ENCODE data around the gene YJEFN3. TPM values are rescaled to one million over a fixed set of nuclear protein-coding genes. Genes with fewer than 3 reads are reported as not detected.
A peak's percentile ranks its signal among the peaks of the same experiment; 100 is the strongest.

Gene YJEFN3
- total RNA-seq, 4 donors from 2014 or later, result 1.1 to 12.0 (median 1.7) TPM

DNA sequence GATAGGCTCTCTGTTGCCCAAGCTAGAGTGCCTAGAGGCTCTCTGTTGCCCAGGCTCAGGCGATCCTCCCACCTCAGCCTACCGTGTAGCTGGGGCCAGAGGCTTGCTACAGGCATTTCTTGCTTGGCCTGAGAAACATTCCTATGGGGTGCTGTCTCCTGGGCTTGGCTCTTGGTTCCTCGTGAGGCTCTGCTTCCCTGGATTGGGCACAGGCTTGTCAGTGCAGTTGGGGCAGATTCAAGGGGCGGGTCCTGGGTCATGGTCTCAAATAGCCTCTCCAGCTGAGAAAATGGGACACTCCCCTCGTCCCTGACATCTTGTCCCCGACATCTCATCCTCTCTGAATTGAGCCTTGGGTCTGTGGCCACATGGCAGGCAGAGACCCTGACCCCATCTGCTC, 18.3 kb upstream of the YJEFN3 start:
- H3K9me3 ChIP-seq, result no peaks in the 10 kb centered on the region
- H3K36me3 ChIP-seq, result peaks cover 26% of the 10 kb centered on the region
- TF ChIP-seq POLR2AphosphoS5 (IDR thresholded peaks at IDR 0.05), result no peak
- no peak overlapping the region for H3K4me3 ChIP-seq
- H3K4me1 ChIP-seq, result peaks cover 11% of the 10 kb centered on the region
- no peak overlapping the region for H3K27ac ChIP-seq
- H3K27me3 ChIP-seq, result no peaks in the 10 kb centered on the region
- 31% methylated on average over 4 of the region's 6 CpGs for WGBS
- no peak for DNase-seq (ENCODE audit: low spot score in 2 of 2)

DNA sequence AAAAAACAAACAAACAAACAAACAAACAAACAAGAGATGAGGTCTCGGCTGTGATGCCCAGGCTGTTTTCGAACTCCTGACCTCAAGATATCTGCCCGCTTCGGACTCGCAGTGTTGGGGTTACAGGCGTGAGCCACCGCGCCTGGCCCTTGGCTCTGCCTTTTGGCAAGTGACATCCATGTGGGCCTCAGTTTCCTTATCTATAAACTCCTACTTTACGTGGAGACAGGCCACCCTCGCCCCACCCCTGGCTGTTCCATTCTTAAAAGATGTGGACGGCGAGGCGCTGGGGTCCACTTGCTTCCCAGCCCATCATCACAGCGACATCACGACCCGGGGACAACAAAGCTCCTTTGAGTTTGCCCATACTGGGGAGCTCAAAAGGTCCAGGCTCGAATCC, 15.0 kb upstream of the YJEFN3 start:
- no peak for TF ChIP-seq POLR2AphosphoS5 (IDR thresholded peaks at IDR 0.05)
- TF ChIP-seq, protein P1, sequence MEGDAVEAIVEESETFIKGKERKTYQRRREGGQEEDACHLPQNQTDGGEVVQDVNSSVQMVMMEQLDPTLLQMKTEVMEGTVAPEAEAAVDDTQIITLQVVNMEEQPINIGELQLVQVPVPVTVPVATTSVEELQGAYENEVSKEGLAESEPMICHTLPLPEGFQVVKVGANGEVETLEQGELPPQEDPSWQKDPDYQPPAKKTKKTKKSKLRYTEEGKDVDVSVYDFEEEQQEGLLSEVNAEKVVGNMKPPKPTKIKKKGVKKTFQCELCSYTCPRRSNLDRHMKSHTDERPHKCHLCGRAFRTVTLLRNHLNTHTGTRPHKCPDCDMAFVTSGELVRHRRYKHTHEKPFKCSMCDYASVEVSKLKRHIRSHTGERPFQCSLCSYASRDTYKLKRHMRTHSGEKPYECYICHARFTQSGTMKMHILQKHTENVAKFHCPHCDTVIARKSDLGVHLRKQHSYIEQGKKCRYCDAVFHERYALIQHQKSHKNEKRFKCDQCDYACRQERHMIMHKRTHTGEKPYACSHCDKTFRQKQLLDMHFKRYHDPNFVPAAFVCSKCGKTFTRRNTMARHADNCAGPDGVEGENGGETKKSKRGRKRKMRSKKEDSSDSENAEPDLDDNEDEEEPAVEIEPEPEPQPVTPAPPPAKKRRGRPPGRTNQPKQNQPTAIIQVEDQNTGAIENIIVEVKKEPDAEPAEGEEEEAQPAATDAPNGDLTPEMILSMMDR (IDR thresholded peaks at IDR 0.05), result no peak
- no peak for TF ChIP-seq POLR2A (IDR thresholded peaks at IDR 0.05)
- TF ChIP-seq EP300 (IDR thresholded peaks at IDR 0.05), result no peak
- no peaks in the 10 kb centered on the region for H3K27me3 ChIP-seq
- H3K36me3 ChIP-seq, result no peaks in the 10 kb centered on the region
- no peaks in the 10 kb centered on the region for H3K9me3 ChIP-seq
- H3K27ac ChIP-seq, result no peak overlapping the region
- 80% methylated on average over 17 of the region's 17 CpGs for WGBS
- DNase-seq (ENCODE audit: low spot score in 2 of 2), result no peak
- peaks cover 34% of the 10 kb centered on the region for H3K4me1 ChIP-seq
- H3K4me3 ChIP-seq, result peak overlapping the region; percentile 18

DNA sequence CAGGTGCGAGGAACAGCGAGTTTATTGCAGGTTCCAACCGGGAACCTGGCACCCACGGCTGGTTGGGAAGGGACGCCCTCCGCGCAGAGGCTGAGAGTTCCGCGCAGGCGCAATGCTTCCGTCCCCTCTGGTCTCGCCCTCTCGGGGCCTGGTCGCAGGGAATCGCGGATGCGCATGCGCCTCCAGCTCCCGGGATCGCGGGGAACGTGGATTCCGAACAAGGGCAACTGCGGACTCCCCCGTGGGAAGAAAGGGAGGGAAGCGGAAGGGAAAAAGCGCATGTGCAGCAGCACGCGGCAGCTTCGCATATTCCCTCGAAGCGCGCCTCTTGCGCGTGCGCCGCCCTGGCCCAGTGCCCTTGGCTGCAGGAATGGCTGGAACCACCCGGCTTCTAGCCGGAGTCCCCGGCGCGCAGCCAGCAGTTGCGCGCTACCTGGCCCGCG, 14.5 kb upstream of the YJEFN3 start:
- TF ChIP-seq POLR2AphosphoS5 (IDR thresholded peaks at IDR 0.05) (peak in 2 of 3 donors; percentile 13 to 52), EP300 (IDR thresholded peaks at IDR 0.05) (no peak)
- peaks cover 34% of the 10 kb centered on the region for H3K4me1 ChIP-seq
- peak overlapping the region; percentile 18 for H3K4me3 ChIP-seq
- no peaks in the 10 kb centered on the region for H3K9me3 ChIP-seq
- H3K36me3 ChIP-seq, result no peaks in the 10 kb centered on the region
- 32% methylated on average over 45 of the region's 46 CpGs for WGBS
- no peaks in the 10 kb centered on the region for H3K27me3 ChIP-seq
- peak in 1 of 2 donors; percentile 75 for DNase-seq (ENCODE audit: low spot score in 2 of 2)
- H3K27ac ChIP-seq, result no peak overlapping the region

DNA sequence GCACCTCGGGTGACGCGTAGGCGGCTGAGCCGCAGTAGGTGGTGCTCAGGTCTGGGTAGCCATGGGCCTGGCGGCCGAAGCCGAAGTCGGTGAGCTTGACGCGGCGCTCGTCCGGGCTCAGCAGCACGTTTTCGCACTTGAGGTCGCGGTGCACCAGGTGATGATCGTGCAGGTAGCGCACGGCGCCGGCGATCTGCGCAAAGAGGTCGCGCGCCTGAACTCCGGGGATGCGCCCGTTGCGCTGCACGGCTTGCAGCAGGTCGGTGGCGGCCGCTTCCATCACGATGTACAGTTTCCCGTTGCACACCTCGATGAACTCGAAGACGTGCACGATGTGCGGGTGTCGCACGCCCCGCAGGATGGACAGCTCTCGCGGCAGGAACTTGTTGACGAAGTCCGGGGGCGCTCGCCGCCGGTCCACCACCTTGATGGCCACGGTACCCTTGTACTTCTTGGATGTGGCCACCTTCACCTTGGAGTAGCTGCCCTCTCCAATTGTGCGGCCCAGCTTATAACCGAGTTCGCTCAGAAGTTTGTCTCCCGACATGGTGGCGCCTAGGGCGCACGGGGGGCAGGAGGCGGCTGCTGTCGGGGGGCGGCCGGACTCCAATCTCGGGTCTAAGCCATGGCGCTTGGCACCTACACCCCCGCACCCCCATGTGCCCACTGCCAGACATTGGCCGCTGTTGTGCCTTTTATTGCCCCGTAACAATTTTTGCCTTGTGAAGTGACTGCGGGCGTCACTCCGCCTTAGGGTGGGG, 13.7 kb upstream of the YJEFN3 start, which contains the start of gene TSSK6:
Gene TSSK6, minus strand, starts transcription at position 668 of the 761 bp plus-strand sequence. Its CDS starts 121 bp downstream, at position 547.
- DNase-seq (ENCODE audit: low spot score in 2 of 2), result peak in 1 of 2 donors; percentile 74
- H3K4me1 ChIP-seq, result peaks cover 34% of the 10 kb centered on the region
- no peaks in the 10 kb centered on the region for H3K27me3 ChIP-seq
- H3K36me3 ChIP-seq, result peaks cover 6% of the 10 kb centered on the region
- TF ChIP-seq, protein P1 (IDR thresholded peaks at IDR 0.05), result no peak
- TF ChIP-seq POLR2A (IDR thresholded peaks at IDR 0.05), result no peak
- no peak for TF ChIP-seq EP300 (IDR thresholded peaks at IDR 0.05)
- TF ChIP-seq POLR2AphosphoS5 (IDR thresholded peaks at IDR 0.05), result no peak
- WGBS, result 89% methylated on average over 38 of the region's 74 CpGs
- H3K27ac ChIP-seq, result peak within 1 kb of the TSS; percentile 81
- peak within 1 kb of the TSS; percentile 75 for H3K4me3 ChIP-seq
- H3K9me3 ChIP-seq, result no peaks in the 10 kb centered on the region

DNA sequence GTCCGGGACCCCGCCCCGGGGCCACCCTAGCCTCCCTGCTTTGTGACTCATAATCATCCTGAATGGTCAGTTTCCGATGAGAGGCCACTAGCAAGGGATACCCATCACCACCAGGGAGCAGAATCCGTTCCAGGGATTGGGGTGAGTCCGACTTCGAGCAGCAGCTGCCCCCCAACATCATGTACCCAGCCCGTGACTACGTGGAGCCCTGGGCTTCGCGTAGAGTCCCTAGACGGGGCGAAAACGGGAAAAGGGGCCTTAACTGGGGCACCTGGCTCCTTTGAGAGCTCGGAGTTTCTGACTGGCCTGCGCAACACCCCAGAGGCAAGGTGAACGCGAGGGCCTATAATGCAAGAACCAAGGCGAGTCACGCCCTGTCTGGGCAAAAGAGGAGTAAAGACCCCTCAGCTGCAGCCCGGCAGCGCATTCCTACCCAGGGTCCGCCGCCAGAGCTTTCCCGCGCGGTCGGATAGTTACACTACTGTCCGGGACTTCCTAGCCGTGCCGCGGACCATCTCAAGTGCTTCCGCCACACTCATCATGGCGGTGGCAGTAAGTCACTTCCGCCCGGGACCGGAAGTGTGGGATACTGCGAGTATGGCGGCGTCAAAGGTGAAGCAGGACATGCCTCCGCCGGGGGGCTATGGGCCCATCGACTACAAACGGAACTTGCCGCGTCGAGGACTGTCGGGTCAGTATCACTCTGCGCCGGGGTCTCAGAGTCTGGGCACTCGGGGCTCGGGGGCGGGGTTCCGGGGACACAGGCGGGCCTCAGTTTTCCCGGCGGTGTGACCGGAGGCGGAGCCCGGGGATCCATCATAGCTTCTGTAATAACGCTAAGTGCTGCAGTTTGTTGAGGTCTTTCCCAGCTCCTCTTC, 12.8 kb upstream of the YJEFN3 start, which contains the start of gene NDUFA13:
Gene NDUFA13, plus strand, starts transcription at position 584 of the 878 bp plus-strand sequence. Its CDS starts 14 bp downstream, at position 598.
- H3K27me3 ChIP-seq, result no peaks in the 10 kb centered on the region
- H3K4me1 ChIP-seq, result peaks cover 34% of the 10 kb centered on the region
- H3K27ac ChIP-seq, result peak within 1 kb of the TSS; percentile 81
- WGBS, result 20% methylated on average over 20 of the region's 61 CpGs
- peak within 1 kb of the TSS; percentile 75 for H3K4me3 ChIP-seq
- no peak for TF ChIP-seq EP300 (IDR thresholded peaks at IDR 0.05)
- peak; percentile 99 to 100 (median 100) for TF ChIP-seq POLR2AphosphoS5 (IDR thresholded peaks at IDR 0.05)
- TF ChIP-seq POLR2A (IDR thresholded peaks at IDR 0.05), result peak in 1 of 2 donors; percentile 73
- no peaks in the 10 kb centered on the region for H3K9me3 ChIP-seq
- H3K36me3 ChIP-seq, result peaks cover 10% of the 10 kb centered on the region
- DNase-seq (ENCODE audit: low spot score in 2 of 2), result peak; percentile 96

DNA sequence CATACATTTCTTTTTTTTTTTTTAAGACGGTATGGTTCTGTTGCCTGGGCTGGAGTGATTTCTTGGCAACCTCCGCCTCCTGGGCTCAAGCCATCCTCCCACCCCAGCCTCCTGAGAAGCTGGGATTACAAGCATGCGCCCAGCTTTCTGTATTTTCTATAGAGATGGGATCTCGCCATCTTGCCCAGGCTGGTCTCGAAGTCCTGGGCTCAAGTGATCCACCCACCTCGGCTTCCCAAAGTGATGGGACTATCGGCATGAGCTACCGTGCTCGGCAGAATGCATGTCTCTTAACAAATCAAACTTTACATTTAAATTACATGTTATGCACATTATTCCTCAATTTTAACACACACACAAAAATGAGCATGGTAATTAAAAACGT, 11.5 kb upstream of the YJEFN3 start:
- Histone ChIP-seq H3K4me1 (peaks cover 34% of the 10 kb centered on the region), H3K36me3 (peaks cover 10% of the 10 kb centered on the region), H3K27ac (no peak overlapping the region), H3K9me3 (no peaks in the 10 kb centered on the region), H3K27me3 (no peaks in the 10 kb centered on the region), H3K4me3 (peak overlapping the region; percentile 75)
- 82% methylated on average over 10 of the region's 10 CpGs for WGBS
- no peak for TF ChIP-seq EP300 (IDR thresholded peaks at IDR 0.05)
- no peak for TF ChIP-seq POLR2AphosphoS5 (IDR thresholded peaks at IDR 0.05)
- TF ChIP-seq, protein P1 (IDR thresholded peaks at IDR 0.05), result no peak
- TF ChIP-seq POLR2A (IDR thresholded peaks at IDR 0.05), result no peak
- DNase-seq (ENCODE audit: low spot score in 2 of 2), result no peak
